HG03159 (cell line): ENCODE results near the gene NLGN1.
A peak's percentile ranks its signal among the peaks of the same experiment; 100 is the strongest.

Experiments used
- ATAC-seq: cut with Tn5 transposase; IDR thresholded peaks from one replicate; pipeline ENCODE4 v1.9.1; 2021; ENCODE audit warnings: mild to moderate bottlenecking, moderate library complexity; ENCODE audit not compliant: unreplicated experiment

NLGN1 gene

DNA sequence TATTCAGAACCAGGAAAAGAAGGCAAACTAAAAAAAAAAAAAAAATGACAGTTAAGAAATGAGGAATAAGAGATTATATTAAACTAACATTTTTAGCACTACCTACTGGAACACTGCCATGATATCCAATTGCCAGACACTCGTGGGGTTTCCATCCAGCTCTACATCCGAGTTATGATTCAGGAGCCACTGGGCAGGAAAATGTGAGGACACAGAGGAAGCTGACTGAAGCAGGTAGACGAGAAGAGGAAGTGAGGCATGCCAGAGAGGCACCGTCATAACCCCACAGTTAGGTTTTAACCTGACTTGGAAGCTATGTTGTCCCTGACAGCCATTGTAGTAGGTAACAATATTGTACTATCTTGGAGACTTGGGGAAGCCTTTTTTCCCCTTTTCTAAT, 495.0 kb downstream of the NLGN1 start:
- peak; percentile 52 for ATAC-seq

DNA sequence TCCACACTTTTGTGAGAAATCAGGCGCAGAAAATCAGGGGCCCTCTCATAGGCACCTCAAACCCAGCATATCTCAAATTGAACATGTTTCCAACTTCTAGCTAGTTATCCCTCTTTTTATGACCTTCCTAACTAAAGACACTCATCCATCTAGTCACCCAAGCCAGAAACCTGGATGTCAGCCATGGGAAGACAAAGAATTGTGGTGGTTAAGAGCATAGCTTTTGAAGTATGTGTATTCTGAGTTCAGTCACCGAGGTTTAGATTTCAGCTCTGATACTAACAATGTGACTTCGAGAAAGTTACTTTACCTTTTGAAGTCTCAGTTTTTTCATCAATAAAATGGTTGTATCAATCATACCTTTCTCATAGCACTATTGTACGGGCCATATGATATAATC, 495.5 kb downstream of the NLGN1 start:
- ATAC-seq: no peak

DNA sequence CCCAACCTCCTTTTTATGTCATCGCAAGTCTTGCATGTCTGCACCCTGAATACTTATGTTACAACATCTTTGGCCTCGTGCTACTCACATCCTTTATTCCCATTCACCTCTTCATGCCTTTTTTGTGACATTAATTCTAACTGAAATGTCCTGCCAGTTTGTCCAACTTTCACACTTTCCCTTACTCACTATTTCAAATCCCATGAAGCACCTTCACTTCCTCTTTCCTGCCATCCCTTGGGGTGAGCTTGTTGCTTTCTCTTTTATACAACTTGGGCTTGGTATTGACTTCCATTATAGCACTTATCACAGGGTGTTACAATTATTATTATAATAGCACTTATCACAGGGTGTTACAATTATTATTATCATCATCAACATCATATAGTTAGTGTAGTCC, 496.3 kb downstream of the NLGN1 start:
- no peak for ATAC-seq

DNA sequence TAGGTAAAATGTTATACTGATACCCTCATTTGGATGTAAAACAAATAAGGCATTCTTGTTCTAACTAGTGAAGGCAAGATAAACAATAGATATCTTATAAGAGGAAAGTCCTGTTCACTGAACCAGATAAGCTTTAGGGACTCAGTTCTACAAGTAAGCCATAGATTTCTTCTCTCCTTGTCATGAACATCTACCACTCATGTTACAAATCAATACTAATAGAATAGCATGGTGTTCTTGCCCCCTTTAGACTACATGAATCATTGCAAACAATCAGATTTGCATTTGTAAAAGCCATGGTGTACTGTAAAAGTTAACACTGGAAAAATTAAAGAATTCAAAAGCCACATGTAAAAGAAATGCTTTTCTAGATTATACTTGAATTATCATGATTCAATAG, 500.1 kb downstream of the NLGN1 start:
- ATAC-seq: no peak

DNA sequence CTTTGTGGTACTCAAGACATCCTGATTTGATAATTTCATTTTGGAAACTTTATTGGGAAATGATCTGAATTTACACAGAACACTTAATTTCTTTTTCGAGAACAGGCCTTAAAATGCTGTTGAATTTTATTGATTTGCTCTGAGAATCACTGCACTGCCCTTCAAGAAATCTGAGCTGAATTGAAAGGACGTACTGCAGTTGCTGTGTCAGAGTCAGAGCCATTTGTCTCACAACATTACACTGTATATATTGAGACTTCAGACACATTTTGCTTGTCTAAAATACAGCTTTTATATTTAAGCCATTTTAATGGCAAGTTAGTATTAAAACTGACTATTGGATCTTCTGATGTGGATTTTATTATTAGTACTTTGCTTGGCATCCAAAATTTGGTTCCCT, 504.1 kb downstream of the NLGN1 start:
- ATAC-seq: no peak

DNA sequence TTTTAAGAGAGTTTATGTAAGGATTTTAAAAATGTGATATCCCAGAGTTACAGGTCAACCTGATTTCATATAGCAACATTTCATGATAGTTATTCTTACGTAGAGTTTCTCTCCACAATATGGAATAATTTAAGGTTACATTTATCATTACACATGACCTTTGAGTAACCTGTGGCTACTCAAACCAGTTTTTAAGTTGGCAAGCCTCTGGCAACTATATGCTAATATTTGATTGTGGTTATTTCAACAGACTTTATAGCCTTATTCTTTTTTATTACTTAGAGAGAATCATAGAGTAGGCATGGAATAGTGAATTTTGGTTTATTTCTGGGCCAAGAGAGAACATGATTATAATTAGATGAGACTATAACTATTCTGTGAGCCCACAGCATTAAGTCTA, 504.9 kb downstream of the NLGN1 start:
- ATAC-seq: no peak

DNA sequence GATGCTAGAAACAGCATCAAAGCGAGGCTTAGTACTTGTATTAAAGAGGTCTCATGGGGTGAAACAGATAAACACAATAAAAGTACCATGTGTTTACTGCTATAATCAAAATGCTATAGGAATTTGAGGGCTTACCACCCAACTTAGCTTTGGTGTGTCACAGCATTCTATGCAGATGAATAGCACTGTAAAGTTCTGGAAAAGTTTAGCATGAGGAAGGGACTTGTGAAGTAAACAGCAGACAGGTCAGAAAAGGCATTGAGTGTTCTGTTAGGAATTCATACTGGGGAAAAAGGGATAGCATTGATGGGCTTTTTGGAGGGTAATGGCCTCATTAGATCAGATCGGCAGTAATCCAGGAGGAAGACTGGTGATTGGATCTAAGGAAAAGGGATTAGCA, 505.3 kb downstream of the NLGN1 start:
- no peak for ATAC-seq

DNA sequence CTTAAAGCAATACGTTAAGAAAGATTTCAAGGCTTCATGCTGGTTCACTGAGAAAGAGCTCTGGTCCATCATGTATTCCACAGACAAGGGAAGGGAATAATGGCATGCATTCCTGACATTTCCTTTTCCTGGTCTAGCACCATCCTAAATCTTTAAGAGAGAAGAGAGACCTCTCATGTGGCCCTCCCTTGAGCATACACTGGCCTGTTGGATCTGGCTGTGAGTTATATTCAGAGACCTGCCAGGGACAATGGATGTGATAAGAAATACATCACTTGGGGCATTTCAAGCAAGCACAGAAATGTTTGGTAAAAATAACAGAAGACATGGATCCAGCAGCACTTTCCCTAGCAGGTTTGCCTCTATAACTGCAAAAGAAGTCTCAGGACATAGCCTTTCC, 507.8 kb downstream of the NLGN1 start:
- no peak for ATAC-seq

DNA sequence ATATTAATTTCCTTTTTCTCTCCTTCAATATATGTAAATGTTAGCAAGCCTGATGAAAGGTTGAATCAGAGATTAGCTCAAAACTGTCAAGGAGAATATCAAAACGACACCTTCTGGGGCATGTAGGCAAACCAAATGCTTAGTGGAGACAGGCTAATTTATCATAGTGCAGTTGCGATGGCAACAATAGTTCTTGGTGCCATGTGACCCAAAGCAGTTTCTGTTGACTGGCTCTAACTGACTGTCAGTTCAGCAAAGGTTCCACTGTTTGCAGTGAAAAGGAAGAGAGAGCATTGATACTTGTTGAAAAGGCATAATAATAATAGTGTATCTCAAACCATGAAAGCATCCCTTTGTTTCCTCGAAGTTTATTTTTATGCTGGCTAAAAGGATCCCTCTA, 513.9 kb downstream of the NLGN1 start:
- no peak for ATAC-seq

DNA sequence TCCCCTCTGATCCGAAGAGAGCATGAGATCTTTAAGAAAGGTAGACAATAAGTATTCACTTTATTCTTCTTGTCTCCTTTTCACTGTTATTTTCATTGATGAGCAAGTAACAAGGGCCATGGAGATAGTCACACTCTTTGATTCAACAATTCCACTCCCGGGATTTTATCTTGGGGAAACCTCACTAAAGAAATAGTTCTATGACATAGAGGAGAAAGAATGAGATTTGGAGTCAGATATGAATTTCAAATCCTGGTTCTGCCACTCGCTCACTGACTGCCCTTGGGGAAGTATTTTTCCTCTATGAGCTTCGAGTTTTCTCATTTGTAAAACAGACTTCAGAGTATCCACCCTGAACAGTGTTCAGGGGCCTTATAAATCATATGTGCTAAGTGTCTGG, 514.6 kb downstream of the NLGN1 start:
- ATAC-seq: no peak

DNA sequence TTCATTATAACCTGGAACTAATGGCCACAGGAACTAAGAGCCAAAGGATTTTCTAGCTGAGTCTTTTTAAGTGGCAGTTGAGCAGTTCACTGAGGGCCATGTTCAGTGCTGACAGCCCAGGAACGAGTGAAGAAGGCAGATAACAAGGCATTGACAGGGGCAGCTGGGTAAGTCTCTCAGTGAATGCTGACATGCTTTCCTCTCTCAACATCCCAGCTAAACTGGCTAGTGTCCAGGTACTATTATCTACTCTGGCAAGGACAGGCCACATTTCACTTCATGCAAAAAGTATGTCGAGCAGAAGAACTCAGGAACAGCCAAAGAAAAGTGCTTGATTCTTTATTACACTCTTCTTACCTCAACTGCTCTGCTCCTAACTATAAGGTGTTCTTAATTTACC, 515.9 kb downstream of the NLGN1 start:
- ATAC-seq: no peak

DNA sequence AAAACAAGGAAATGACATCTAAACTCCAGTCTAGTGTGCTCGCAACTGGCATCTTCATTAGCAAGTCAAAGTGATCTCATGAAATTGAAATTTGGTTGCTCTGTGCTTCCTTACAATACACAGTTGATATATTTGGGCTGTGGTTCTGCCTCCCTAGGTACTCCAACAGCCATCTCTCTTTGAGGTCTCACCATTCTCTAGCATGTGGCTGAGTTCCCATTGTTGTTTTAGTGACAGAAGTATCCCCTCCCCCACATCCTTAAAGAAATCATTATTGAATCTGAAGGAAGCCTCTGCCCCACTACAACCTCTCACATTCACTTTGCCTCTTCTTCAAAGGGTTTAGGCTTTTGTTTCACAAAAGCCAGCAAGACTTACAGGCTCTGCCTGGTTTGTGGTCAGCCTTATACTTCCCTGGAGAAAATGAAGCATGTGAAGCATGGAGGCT, 516.5 kb downstream of the NLGN1 start:
- ATAC-seq: no peak

DNA sequence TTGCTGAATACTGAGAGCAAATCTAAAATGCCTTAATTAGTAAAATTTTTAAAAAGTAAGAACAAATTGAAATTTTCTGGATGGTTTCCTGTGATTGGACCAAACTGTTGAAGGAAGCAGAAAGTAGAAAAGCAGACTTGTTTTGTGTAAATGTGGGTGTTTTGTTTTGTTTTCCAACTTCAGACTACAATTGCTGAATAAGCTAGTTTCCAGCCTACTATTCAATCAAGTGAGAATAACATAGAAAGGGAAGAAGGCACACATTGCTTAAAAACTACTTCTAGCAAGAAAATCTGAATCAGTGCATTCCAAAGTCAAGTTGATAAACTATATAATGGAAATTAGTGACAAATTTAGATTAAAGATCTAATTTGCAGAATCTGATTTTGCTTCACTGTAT, 519.3 kb downstream of the NLGN1 start:
- ATAC-seq: no peak

DNA sequence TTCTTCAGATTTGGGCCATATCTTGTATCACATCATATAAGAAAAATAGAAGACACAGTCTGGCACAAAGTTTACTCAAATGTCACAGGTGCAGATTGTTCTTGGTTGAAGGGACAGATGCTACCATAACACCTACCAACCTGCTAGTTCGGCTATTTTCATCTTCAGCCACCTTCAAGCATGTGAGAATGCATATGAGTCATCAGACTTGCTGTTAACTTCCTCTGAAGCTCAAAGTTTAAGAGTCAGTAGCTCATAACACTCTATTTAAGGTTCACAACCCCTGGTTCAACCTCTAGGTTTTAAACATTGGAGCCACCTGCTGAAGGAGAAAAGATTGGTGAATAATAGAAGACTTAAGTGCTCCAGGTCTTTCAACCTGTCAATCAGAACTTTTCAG, 522.8 kb downstream of the NLGN1 start:
- peak; percentile 67 for ATAC-seq

DNA sequence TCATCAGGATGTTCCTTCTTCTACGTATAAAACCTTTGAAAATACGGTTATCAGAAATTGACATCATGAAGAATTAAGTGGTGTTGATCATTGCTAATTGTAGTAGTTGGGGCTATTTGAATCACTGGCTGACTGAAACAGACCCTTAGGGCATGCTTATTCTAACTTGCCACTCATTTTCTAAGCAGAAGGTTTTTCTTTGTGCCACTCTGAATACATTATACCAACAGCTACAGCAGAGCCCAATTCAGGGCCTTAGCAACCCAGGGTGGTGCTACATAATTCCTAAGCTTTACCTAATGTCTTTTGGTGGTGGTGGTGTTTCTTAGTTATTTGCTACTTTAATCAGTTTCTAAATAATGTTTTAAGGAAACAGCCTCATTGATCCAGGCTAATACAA, 524.2 kb downstream of the NLGN1 start:
- no peak for ATAC-seq

DNA sequence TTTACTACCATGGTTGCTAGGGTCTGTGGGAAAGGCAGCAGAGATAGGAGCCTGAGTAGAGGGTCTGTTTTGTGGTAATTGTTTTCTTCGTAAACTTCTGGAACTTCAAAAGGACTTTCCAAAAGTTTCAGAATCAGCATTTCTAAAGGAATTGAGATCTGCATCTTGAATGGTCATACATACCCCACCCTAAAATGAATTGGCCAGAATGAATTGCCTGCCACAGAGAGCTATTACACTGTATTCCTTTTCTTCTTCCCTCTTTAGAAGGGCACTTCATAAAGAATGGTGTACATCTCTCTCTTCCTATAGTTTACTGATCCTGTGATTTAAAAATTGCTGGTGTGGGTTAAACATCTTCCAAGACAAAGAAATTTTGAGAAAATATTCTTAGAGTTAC, 525.7 kb downstream of the NLGN1 start:
- no peak for ATAC-seq

DNA sequence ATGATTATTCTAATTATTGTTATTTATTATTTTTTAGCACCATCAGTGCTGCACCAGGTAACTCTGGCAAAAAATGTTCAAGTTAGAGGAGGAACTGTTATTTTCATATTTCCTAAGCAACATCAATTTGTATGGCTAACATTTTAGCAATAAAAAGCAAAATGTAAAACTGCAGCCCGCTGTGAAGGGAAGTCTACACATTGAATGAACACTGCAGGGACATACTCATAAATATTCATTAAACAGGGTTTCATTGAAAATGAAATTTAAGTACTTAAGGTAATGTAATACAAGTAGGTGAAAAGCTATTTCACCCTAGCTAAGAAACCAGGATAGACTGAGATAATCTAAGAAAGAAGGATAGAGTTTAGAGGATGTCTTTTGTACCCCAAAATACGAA, 532.7 kb downstream of the NLGN1 start:
- ATAC-seq: no peak

DNA sequence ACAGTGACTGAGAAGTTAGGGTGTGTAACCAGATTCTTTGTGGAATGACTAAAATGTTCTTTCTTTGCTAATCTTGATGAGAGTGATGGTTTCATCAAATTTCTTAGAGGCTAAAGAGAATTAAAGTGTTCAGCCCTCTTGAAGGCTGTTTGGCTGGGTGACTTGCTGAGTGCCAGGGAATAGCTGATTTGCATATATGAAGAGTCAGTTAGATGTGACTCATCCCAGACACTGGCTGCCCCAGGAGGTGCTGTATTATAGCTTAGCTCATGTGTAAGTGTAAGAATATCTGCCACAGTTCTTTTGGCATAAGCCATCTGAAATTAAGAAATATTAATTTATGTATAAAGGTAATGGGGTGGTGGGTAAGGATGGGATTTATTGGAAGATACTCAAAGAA, 535.1 kb downstream of the NLGN1 start:
- no peak for ATAC-seq

DNA sequence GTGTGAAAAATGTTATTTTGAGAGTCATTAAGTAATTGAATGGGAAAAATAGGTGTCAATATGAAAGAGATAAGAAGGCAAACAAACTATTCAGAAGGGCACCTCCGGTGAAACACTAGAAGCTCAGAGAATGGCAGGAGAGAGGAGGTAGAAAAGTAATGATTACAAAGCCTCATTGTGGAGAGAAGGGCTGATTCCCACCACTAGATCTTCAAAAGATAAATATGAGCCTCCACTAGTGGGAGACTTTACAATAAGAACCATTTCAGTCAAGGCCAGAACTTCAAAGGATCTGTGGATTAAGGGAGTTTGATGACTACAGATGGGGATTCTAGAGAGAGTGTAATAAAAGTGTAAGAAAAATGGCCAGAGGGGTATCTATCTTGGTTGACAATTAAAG, 535.6 kb downstream of the NLGN1 start:
- ATAC-seq: no peak

DNA sequence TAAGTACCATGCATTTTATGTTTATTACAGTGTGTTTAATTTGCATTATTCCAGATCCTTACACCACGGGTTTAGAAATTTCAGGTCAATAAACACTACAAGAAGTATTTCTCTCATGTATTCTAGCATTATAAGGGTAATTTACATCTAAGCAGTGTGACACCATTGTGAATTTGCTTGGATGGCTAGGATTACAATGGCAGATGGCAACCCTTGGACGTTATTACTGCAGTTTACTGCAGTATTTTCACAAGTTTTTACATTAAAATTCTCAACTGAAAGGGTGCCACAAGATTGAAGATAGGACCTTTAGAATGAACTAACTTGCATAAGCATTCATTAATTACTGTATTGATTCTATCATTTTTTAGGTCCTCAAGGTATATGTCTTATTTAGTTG, 538.8 kb downstream of the NLGN1 start:
- no peak for ATAC-seq

DNA sequence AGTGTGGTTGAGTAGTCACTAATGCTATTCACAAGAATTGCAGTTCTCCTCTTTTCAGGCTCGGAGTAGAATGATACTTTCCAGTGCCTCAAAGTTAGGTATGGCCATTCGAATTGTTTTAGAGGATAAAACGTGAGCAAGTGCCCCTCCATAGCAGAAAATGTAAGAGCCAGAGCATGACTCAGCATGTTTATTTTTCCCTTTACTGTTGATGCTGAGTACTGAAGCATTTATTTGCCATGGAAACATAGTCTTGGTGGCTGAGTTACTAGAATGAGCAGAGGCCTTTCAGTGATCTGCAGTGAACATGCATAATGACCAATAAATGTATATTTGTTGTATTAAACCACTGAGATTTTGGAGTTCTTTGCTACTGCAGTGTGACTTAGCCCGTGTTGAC, 540.6 kb downstream of the NLGN1 start:
- ATAC-seq: no peak

DNA sequence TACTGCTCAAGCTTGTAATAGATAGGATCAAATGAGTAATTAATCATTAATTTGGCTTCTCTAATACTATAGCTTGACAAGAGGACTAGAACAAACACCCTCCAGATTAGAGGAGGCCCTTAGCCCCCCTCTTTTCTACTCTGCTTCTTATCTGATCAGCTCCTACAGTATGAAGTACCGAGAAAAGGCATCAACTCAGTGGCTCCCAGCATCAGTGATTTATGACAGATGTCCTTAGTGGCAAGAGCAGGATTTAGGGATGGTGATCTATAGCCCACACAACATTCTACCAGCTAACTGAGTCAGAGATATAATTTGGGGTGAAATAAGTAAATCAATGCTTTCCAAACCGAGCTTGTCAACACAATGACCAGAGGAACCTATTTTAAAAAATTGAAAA, 541.1 kb downstream of the NLGN1 start:
- no peak for ATAC-seq

DNA sequence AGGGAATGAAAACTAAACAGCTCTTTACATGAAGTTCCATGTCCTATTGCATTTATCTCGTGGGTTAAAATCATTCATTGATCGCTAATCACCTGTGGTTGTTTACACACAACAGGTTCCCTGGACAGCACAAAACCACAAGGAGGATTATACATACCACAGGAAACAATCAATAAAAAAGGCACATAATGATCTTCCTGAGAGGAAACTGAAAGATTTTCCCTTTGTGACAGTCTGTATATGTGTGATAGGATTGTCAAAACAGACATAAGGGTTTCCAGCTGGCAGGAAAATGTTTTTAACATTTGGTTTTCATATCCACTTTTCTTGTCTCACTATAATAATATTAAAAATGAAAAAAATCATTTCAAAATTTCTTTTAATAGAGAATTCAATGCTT, 541.8 kb downstream of the NLGN1 start:
- no peak for ATAC-seq

DNA sequence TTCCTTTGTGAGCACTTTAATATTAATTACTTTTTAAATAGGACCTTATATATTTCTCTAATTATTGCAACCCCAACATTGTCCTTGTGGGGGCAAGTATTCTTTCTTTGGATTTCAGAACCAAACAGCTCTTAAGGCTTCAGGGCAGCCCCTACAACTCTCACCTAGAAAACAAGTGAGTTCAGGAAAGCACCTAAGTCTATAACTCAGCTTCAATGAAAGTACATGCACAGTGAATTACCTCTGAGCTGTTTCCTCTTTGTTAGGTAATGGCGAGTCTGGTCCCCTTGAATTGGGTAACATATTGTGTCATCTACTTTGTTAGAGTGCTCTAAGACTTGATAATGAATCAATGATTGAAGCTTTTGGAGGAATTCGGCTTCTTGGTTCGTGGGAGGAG, 545.7 kb downstream of the NLGN1 start:
- ATAC-seq: no peak
